GM19468 (cell line): ENCODE measurements around the gene MYH11.

ENCODE experiments used
- ATAC-seq: cut with Tn5 transposase; IDR thresholded peaks from one replicate; pipeline ENCODE4 v1.9.1; 2021; ENCODE audit warnings: mild to moderate bottlenecking, moderate library complexity, moderate number of reproducible peaks; ENCODE audit not compliant: unreplicated experiment; ENCODE audit errors: extremely low read depth

The MYH11 gene

DNA sequence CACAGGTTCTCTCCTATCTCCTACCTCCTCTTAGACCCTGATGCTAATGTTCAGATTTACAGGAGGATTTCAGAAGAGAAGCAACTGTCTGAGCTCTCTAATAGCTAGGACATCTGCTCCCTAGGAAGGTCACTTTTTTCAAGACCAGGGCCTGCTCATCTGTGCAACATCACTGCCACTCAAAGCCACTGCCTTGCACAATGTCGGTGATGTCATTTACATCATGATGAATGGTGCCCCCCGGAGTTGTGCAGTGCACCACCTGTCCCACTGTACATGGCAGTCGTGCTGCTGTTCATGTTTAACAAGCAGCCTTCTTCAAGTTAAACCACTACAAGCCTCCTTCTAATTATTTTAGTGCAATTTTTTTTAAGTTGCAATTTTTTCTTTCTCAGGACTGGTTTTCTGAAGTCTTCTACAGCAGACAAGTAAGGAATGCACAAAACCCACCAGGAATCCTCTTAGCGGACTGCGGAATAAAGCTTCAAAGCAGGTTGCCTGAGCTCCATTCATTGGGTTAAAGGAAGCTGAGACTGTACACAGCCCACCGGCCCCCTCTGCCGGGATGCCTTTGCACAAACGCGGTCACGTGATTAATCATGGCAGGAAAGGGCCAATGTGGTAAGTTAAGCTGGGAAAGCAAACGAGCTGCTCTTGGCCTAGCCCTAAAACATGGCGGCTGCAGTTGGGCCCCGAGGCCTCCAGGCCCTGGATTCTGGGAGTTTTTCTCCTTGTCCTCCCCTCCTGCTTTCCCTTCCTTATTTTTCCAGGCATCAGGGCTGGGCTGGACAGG lies 74.1 kb downstream of the MYH11 start:
- ATAC-seq, result no peak

DNA sequence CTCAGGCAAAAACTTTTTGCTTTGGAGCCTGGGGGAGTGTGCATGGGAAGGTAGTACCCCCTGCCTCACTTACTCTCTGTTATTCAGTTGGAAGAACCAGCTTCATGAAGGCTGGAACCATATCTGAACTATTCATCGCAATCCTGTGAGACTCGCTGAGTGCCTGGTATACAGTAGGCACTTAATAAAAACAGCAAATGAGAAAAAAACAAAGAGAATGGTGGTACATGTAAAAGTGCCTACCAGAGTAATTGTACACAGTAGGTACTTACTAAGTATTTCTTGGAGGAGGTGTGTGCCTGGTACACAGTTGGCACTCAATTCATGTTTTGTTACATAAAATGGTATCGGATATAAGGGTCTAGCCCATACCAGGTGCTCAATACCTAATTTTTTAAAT lies 75.2 kb downstream of the MYH11 start:
- ATAC-seq, result no peak

DNA sequence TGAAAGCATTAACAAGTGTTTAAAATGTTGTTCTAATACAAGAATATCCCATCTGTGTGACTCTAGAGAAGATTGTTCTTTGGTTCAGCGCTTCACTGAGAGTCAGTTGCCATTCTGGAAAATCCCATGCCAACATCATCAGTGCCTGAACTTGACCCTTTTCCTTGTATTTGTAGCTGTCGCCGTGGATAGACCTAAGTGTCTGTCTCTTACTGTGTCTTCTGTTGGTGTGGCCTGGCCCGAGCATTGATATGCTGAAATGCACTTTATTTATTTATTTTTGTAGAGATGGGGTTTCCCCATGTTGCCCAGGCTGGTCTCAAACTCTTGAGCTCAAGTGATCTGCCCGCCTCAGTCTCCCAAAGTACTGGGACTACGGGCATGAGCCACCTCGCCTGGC lies 76.0 kb downstream of the MYH11 start:
- ATAC-seq, result no peak

GRCh38 chr16:15779664-15780351 lies 77.0 kb downstream of the MYH11 start:
- no peak for ATAC-seq

- ATAC-seq, result no peak
These were observed 77.7 kb downstream of the MYH11 start for GRCh38 chr16:15778999-15779614.

GRCh38 chr16:15778204-15778743 lies 78.6 kb downstream of the MYH11 start:
- no peak for ATAC-seq

DNA sequence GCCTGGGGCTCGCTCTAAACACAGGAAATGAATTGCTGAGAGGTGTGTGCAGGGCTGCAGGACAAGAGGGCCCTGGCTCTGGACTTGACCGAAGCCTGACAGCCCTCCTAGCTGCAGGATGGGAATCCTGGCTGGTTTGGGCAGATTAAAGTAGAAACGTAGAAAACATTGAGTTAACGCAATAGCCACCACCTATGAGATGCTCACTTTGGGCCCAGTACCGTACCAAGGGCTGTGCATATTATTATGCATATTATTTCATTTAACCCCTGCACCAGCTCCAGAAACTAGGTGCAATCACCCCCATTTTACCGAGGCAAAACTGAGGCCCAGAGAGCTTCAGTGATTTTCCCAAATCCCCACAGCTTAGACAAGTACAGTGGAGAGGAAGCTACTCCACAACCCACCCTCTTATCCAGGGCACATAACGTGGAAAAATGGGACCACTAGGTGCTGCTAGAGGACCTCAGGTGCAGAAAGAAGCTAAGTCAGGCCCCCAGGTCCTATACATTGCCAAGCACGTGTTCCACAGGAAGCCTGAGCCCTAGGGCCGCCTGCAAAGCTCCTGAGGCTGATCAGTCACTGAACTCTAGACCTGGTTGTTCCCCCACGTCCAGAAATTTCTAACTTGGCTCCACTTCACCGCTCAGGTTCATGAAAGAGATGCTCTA lies 79.2 kb downstream of the MYH11 start:
- no peak for ATAC-seq

DNA sequence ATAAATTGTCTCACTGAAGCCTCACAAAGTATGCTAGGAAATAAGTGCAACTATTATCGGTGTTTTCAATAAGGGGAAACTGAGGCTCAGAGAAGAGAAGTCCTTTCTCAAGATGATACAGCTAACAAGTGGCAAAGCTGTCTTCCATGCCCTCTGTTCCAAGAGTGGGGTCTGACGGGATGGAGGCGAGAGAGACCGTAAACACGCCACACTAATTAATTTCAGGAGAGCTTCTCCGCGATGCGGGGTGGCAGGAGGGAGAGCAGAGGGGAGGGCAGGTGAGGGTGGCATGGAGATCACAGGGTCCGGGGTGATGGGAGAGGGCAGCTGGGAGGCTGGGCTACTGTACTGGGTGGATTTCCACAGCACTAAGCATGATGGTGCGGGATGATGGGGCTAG lies 80.3 kb downstream of the MYH11 start:
- no peak for ATAC-seq

DNA sequence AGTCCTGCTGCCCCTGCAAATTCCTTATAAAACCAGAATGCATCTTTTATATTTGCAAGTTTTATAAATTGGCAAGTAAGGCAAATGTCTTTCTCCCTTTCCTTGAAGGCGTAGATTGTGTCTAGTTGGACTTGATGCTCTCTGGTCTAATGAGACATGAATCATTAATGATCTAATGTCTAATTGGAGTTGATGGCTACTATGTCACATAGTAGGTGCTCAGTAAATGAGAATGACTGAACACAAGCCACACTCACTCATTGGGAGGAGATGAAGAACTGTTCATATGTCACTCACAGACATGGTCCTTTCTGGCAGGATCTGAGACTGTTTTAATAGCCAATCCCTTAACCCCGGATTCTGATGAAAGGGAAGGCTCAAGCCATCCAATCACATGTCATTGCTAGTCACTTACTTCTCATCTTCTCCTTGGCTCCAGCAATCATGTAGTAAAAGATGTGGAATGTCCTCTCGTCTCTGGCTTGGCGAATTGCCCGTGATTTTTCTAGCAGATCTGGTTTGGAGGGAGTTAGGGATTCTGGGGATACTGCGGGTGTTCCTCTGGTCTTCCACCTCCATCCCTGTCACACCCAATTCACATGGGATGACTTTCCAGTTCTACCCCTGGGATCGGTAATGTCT lies 81.0 kb downstream of the MYH11 start:
- no peak for ATAC-seq

DNA sequence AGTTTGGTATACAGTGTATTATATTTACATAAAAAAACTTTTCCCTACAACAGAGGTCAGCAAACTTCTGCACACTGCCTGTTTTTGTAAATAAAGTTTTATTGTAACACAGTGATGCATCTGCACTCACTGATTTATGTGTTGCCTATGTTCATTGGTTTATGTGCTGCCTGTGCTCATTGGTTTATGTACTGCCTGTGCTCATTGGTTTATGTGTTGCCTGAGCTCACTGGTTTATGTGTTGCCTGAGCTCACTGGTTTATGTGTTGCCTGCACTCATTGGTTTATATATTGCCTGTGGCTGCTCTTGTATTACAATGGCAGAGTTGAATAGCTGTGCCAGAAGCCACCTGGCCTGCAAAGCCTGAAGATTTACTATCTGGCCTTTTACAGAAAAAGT lies 81.6 kb downstream of the MYH11 start:
- ATAC-seq, result no peak

DNA sequence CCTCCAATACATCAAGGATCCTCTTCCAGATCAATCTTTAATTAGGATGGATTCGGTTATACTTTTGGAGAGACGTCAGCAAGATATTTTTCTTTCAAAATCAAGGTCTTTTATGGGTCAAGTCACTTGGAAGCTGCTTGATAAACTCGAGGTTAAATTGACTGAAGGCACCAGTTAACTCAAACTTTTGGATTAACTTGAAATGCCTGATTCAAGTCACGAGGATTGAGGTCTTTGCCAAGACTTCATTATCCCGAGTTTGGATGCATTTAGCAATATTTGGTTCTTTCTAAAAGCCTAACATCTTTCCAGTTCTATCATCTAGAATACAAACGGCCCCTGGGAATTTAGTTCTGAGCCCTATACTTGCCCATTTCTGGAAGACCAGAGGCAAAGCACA lies 82.9 kb downstream of the MYH11 start:
- ATAC-seq, result no peak

DNA sequence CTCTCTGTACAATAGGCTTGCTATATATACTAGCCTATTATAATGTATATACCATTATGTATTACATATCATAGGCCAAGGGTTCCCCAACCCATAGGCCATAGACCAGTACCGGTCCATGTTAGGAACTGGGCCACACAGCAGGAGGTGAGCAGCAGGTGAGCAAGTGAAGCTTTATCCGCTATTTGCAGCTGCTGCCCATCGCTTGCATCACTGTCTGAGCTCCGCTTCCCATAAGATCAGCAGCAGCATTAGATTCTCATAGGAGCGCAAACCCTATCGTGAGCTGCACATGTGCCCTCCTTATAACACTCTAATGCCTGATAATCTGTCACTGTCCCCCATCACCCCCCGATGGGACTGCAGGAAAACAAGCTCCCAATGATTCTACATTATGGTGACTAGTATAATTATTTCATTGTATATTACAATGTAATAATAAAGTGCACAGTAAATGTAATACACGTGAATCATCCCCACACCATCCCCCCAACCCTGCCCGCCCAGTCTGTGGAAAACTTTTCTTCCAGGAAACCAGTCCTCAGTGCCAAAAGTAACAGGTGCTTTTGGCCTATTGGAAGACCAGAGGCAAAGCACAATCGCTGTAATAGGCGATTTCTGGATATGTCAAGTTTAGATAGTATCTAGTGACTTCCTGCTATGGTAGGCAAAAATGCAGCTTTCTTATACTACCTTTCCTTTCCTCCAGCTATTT lies 84.1 kb downstream of the MYH11 start:
- ATAC-seq, result no peak

DNA sequence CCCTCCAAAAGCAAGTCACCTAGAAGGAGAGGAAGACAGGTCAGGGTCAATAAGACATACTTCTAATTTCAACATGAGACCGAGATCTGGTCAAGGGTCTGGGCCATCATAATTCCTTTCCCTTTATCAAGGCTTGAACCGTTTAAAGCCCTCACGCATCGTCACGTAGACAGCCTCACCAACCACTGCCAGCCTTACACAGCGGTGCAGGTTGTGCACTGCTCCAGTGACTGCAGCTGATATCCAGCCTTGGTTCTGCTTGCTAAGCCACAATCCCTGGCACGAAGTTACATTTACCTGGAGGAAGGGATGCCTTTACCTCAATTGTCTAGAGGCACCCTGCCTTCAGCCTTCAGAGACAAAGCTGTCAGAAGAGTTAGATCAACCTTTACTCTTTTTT lies 85.1 kb downstream of the MYH11 start:
- no peak for ATAC-seq

- no peak for ATAC-seq
These were observed 86.3 kb downstream of the MYH11 start for GRCh38 chr16:15770512-15770911.

GRCh38 chr16:15770107-15770506 lies 86.7 kb downstream of the MYH11 start:
- ATAC-seq, result no peak

GRCh38 chr16:15769239-15769638 lies 87.6 kb downstream of the MYH11 start:
- no peak for ATAC-seq

DNA sequence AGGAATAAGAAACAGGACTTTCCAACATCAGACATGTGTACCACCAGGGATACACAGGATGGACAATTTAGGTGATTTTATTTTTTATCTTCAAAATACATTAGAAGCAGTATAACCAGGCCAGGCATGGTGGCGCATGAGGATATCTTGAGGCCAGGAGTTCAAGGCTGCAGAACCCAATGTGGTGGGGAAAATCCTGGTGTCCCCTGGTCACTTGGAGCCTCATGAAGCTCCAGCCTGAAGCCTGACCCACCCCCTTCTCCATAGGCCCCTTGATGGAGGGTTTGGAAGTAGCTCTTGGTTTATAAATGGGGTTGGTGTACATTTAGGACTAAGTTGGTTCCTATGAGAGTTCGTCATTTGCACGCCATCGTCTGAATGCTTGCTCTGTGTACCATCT lies 88.6 kb downstream of the MYH11 start:
- ATAC-seq, result no peak

DNA sequence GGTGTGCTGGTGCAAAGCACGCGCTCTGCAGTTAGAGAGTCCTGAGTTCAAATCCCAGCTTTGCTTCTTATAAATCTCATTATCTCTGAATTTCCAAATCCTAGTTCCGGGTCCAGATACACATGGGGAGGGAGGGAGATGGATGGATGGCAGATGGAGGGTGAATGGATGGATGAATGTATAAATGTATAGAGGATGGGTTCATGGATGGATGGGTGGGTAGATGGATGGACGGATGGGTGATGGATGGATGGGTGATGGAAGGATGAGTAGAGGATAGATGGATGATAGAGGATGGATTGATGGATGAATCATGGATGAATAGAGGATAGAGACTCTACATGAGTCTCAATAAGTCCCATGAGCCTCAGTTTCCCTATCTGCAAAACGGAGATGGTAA lies 89.9 kb downstream of the MYH11 start:
- no peak for ATAC-seq

GRCh38 chr16:15765880-15766279 lies 90.9 kb downstream of the MYH11 start:
- peak; percentile 52 for ATAC-seq

GRCh38 chr16:15765116-15765515 lies 91.7 kb downstream of the MYH11 start:
- ATAC-seq, result no peak
